EH (cell line): Measurements from ENCODE around the gene PRKCE.

Experiments
- DNase-seq: peaks from one replicate; pipeline ENCODE4 v3.0.0-alpha.2; 2015; ENCODE audit warnings: low read depth

PRKCE gene

DNA sequence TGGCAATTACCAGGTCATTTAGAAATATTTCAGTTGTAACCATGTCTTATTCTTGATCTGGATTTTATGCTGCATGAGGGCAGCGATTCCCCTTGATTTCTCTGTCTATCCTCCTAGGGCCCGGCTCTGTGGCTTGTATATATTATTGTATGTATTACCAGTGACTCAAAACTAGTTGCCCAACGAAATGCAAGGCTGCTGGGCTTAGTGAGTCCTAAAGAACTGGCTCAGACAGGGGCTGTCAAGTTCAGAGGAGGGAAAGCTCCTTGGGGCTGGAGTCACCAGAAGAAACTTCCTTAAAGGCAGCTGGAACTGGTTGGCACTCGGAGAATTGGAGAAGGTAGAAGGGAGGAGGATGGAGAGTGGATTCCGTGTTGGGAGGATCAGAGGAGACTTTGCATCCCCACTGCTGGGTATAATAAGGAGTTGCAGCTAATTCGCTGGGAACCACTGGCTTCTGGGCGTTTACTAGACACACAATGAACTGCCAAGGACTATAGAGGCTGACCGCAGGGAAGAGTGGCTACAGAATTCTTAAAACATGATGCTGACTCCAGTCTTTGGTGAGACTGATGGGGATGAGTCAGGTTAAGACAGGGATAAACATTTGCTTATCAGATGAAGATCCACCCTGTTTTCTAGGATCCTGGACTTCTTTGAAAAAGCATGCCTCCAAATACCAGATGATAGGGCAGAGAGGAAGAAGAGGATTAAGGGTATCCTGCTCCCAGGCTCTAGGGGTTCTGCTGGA lies 104.3 kb downstream of the PRKCE start:
- DNase-seq, result peak; percentile 98

DNA sequence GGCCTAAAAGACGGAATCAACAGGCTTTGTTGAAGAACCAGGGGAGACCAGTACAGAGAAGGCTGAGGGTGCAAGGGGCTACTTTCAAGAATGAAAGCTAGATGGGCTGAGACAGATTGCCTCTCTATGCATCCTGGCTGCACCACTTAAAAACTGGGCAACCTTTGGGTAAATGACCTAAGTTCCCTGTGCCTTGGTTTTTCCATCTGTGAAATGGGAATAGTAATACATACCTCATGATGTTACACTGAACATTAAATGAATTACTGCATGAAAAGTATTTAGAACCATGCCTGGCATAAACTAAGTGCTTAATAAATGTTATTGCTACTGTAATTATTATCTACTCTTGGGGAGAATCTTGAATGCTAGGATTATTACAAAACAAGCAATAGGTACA lies 106.5 kb downstream of the PRKCE start:
- DNase-seq, result no peak

DNA sequence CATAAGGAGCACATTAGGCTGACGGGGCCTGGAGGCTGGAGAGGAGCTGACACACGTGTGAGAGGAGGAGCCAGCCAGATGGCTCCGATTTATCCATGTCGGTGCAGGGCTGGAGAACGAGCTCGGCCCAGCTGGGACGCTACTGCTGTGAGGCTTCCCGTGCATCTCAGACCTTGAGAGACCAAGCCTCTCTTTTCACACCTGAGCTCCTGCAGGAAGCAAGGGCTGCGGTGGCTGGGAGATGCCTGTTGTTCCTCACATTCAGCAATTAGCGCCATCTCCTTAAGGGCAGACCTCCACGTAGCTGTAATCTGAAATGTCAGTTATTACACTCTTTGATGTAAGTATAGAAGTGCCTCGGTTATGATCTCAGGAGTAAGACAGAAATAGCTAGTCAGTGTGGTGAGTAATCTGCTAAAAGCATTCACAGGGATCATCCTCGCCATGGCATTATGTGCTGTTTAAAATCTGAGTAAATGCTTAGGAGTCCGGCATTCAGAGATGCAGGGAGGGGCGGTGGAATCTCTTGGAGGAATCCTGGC lies 107.9 kb downstream of the PRKCE start:
- DNase-seq, result peak; percentile 90

DNA sequence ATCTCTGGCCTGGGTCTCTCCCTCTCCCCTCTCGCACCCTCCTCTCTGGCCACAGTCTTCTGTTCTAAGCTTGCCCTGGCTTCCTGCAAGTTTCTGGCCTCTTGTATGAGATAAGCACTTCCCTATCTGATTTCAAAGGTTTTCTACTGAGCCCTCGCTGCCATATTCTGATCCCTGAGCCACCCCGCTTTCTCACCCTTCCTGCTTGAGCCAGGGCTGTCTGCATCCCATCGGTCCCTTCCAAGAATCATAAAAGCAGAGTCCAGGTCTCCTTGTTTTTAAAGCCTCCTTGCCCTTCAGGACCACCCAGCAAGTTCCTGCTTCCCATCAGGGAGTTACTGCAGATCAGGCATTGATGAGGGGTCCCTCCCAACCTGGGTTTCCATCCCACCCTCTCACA lies 110.2 kb downstream of the PRKCE start:
- DNase-seq, result no peak

DNA sequence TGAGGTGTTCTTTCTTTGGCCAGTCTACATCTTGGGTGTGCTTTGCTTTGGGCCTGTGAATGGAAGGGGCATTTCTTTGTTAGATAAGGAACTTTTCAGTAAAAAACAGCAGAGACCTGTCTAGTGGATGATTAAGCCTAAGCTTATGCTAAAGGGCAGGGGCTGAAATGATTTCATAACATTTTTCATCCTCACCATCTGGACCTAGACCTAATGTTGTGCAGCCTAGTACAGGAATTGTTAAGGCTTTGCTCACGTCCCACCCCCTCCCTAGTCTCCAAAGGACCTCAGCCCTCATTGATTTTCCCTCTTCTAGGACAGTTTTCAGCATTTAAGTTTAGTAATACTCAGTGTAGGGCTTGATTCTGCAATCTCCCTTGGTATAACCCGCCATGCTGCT lies 111.8 kb downstream of the PRKCE start:
- no peak for DNase-seq

DNA sequence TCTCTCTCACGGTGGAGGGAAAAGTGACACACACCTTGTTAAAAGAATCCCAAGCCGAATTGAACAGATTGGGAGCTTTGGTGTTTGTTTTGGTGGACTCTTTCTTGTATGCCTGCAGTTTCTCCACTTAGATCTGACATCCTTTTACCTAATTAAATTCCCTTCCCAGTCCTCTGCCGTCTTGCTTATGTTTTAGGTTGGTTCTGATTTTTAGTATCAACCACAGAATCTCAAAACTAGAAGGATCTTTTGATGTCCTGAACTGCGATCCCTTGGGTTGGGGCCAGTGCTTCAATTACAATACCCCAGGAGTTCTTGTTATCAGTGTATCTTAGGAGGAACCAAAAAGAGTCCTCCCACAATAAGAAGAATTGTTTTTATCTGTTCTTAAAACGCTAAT lies 112.3 kb downstream of the PRKCE start:
- DNase-seq, result no peak

DNA sequence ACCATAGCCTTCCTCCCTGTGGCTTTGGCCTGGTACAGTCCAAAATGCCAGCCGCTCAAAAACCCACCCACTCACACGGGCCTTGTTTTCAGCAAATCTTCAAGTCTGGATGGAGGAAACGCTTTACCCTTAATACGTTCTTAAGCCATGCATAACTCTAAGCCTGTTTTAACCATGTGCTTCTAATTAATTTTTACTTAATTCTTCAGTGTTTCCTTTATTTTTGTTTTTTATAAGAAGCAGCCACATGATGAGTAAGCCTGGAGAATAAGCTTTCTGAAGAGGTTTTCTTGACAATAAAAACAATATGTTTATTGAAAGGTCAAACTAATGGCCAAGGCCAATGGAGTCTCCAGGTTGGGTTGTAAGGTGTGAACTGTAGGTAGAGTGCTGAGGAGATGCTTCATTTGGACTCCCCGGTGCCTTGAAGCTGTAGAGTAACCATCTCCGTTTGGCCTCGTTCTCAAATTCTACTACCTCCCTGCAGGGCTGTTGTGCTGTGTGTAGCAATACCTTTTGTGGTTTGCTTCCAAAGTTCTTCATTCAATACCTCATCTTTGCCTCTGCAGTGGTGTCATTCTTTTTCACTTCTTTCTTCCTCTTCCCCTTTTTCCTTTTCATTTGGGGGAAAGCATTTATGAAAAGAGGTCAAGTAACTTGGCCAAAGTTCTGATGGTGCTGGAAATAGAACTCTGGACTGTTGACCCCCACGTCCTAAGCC lies 113.7 kb downstream of the PRKCE start:
- DNase-seq, result no peak

DNA sequence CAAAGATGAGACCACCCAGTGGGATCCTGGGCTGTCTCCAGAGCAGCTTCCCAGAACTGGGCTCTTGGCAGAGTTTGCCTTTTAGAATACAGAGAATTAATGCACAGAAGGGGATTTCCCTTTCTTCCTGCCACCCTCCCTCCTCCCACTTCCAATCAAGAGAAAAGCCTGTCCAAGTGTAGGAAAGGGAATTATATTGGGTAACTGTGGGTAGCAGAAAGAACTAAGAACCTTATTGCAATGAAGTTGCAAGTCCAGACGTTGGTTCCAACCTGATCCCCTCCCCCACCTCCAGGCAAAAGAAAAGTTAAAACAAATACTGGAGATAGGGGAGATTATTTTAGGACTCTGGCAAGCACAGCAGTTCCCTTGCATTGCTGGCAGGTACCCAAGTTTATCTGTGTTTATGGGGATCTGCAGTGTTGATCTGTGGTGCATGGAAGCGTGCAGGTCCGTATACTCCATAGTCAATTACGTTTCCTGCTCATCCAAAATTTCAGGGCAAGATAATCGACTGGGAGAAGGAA lies 114.3 kb downstream of the PRKCE start:
- DNase-seq, result no peak

DNA sequence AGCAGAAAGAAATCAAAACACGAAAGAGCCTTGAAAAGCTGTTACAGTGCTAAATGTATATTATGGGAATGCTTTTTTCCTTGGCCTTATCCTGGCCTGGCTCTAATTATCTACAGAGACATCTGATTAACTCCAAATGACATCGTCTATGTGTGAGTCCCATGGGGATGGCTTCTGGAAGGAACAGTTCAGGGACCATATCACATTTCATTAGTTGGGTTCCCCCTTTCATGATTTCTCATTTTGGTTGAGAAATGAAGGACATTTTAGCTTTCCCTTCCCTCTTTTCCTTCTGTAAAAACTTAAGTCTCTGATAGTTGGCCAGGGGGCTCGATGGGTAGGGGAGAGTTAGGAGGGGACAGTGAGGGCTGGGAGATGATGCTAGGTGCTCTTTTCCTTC lies 116.7 kb downstream of the PRKCE start:
- no peak for DNase-seq

DNA sequence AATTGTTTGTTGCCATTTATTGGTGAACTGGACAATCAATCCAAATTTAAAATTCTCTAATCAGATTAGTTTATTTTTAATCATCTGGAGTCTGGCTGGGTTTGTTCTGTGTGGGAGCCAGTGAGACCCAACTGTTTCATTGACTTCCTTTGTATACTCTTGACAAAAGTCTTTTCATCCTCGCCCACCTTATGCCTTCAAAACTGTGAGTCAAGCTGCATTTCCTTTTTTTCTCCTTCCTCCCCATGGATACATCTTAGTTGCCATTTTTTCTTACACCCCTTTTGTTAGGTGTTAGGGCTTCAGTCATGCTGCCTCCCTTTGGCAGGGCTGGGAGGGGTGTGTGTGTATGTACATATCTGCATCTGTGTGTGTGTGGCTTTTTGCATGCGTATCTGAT lies 117.6 kb downstream of the PRKCE start:
- DNase-seq, result no peak

DNA sequence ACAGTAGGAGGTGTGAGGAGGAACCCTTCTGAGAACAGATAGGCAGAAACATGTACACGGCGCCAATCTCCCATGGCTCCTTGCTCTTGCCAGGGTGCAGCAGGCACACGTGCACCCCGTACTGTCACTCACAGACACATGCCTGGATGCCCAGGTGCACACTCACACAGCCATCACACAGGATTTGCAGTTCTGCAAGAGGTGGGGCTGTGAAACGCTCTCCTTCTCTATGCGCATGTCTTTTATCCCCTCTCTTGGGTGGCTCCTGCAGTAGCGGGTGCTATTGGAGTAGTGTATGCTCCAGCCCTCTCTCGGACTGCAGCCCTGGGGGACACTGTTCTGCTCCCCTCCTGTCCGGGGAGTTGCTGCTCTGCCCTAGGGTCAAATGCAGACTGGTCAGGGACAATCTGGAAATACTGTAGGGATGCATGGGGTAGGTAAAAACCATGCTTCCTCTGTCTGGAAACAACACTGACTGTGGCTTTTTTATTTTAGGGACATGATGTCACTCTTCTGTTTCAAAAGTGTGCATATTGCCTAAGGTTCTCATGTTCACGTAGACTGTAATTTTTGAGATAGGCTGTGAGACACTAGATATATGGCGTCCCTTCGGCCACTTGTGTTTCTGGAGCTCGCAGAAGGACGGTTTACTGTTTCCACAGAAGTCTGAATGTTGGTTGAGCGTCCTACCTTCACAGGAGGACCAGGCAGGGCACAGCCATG lies 118.5 kb downstream of the PRKCE start:
- no peak for DNase-seq

DNA sequence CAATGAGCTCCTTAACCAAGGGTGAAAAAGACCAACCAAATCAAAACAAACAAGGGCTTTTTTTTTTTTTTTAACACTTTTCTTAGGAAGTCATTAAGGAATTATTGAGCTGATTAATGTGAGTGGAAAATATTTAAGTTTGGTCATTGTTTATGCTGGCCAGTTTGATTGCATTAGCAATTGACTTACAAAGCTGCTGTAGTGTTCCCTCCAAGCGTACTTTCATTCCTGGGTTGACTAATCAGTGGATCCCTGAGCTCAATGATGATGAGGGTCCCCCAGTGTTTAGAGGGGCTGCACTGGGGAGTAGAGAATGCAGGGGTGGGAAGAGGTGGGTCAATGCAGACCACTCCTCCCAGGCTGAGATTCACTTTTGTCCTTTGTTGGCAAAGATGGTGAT lies 119.3 kb downstream of the PRKCE start:
- no peak for DNase-seq

DNA sequence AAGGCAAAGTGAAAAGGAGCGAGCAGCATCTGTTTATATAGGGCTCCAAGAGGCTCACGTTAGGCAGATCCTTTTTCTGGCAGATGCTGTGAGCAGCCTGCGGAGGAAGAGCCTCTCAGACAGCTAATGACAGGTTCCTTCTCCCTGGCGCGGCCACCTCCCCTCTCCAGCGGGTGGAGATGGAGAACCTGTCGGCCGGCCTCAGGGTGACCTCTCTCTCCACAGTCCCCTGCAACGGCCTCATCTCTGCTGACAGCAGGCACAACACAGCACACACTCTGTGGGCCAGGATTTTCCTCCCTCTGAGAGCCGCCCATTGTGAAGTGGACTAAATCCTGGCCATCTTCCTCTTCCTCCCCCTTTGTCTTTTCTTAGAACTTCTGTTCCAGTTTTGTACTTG lies 119.8 kb downstream of the PRKCE start:
- DNase-seq, result no peak

DNA sequence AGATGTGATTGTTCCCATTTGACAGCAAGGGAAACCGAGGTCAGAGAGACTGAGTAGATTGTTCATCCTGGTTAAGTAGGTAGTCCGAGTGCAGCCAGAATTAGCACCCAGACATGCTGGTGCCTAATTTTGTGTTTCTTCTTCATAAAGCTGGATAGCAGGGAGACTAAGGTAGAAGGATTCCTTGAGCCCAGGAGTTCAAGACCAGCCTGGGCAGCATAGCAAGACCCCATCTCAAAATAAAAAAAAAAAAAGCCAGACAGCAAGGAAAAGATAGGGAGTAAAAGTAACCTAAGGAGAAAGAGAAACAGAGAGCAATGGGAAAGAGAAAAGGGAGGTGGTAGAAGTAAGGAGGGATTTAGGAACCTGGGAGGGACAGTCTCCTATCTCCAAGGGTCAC lies 120.6 kb downstream of the PRKCE start:
- no peak for DNase-seq

DNA sequence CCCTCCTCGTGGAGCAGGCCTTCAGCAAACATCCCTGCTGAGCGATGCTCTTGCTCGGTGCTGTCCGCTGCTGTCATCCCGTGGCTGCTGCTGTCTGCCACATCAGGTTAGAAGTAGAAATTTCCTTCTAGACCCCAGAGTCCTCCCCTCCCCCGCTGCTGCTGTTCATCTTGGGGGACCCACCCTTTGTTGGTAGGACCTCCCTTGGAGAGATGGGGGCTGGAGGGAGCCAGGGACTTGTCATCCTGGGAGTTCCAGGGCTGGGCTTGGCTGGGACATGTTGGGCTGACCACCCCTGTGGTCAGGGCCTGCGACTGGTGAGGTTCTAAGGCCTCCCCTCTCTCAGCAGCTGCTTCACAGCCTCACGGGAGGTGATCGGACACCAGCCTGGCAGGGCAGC lies 122.4 kb downstream of the PRKCE start:
- DNase-seq, result no peak

DNA sequence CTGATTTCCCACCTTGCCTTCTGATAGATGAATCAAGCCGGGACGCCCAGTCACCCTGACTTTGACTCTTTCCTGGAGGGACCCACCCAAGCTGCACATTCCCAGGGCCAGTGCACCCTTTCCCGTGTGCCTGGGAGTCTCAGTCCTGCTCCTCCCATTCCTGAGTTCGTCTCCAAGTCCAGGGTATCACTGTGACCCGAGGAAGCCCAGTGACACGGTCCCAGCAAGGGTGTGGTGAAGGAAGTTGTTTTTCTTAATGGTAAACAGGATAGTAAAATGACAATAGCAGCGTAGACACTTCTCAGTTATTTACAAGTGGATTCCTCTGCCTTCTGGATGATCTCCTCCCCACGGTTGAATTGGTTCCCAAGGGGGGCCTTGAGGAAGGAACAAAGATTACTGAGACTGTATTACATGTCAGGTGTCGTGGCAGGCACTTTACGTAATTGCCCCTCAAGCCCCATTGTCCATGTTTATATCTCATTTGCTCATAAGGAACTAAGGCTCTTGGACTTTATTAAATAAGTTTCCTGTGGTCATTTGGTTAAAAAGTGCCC lies 123.3 kb downstream of the PRKCE start:
- DNase-seq, result no peak

DNA sequence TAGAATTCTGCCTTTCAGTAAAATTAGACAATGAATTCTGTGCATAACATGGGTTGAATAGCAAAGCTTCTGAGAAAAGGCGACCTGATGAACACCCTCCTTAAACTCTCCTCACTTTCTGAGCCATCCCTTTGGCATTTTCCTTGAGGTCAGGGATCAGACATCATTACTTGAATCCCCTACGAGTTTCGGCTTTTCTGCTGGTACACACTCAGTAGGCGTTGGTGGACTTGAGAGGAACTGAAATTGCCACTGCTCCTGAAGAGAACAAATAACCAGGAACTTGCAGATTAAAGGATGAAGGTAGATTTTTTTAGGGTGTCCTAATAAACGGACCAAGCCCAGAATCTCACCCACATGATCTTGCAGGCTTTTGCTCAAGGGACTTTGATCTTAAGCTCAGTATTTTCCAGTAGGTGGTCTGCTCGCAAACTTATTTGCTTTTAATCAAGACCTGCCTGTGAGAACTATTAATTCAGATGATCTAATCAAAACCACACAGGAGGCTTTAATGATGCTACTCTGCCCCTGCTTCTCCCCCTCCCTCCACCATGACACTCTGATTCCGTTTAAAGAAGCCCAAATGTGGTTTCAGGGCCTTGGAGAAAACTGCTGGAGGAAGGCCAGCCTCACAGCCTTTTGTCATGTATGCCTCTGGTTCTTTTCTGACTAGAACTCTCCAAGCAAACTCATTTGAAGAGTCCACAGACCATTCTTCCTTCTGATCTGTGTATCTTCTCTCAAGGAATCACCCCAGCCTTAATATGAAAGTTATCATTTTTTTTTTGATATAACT lies 124.9 kb downstream of the PRKCE start:
- peak; percentile 69 for DNase-seq

DNA sequence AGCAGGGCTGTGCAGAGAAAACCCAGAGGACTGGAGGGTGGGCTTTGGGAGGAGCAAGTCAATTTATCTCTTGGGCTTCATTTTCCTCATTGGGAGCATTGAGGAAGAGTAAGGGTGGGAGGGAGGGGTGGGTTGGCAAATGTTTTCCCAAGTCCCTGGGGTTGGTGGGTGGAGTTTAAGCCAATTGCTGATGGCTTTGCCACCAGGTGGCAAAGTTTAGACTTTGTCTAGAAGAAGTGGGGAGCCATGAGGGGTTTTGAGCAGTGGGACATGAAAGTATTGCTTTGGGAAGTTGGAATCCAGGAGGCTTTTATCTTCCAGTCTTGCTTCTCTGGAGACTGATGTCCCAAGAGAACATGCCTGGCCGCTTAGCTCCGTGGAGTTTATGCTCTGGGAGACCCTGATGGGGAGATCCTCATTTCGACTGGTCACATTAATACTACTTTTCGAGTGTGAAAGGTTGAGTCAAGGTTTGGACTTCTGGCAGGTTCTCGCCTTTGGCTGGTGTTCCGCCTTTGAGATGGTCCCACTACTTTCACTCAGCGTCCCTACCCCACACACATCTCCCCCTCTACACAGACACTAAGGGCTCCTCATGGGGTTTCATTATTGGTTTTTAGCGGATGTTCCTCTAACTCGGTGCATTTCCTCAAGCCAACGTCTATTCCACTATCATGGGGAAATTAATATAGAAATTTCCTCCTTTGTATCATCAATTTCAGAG lies 126.7 kb downstream of the PRKCE start:
- no peak for DNase-seq

DNA sequence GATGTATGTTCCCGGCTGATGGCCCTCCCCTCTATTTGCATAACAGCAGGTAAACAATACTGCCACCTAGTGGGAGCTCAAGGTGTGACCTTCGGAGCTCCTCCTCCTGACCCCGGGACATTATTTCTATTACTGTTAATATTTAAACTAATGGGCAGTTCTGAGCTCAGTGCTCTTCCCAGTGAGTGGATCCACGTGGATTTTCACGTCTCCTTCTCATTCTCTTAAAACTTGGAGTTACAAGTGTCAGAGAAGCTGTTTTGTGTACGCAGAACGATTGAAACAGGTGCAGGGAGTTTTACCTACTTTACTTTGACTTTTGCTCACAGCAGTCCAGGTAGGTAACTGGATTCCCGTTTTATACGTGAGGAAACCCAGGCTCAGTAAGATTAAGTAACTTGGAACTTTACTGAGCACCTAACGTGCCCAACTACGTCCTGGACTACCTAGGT lies 127.3 kb downstream of the PRKCE start:
- peak; percentile 75 for DNase-seq

DNA sequence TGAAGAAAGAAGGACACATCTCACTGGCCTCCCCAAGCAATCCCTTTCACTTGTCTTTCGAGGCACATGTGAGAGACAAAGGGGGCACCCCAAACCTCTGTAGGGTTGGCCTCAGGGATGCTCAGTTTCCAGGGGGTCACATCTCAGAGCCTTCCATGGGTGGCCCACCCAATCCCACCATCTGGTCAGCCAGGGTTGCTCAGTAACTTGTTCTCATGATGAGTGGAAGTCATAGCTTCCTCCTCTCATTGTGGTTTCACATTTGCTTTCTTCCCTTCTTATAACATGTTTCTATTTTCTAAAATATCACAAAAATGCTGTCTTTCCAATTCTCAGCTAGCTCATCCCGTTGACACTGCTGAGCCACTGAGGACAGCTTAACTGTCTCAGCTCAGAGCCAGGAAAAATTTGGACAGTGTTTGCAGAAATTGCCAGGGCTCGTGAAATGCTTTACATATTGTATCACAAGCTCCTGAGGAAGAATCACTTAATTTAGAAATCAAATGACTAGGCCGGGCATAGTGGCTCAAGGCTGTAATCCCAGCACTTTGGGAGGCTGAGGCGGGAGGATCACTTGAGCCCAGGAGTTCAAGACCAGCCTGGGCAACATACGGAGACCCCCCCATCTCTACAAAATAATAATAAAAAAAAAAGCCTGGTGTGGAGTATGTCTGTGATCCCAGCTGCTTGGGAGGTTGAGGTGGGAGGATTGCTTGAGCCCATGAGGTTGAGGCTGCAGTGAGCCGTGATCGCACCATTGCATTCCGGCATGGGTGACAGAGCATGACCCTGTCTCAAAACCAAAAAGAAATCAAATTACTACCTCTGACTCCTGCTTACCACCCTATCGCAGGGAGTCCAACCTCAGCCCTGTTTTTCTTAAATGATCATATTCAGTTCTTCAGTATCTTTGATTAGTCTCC lies 129.3 kb downstream of the PRKCE start:
- no peak for DNase-seq
